A673 (cell line): ENCODE measurements around the gene DCHS1. TPM values are rescaled to one million over a fixed set of nuclear protein-coding genes. Genes with fewer than 3 reads are reported as not detected.

Source experiments
- BruUV-seq: library from RNA; stranded (reverse); fragments of 400-500 nt; replicated peaks from 2 replicates; lab custom pipeline; 2021; lab: Mats Ljungman, UMichigan
- CTCF ChIA-PET: fragments of 300-600 bp; sonication (Branson Sonifier 250); formaldehyde crosslinking; loops from one replicate; lab custom pipeline; 2022; ENCODE audit warnings: antibody characterized with exemption; lab: Charles Lee
- POLR2A ChIA-PET: fragments of 300-600 bp; sonication (Branson Sonifier 250); formaldehyde crosslinking; loops from one replicate; lab custom pipeline; 2022; ENCODE audit warnings: antibody characterized with exemption; ENCODE audit not compliant: low non-redundant PET; lab: Charles Lee
- DNase-seq: peaks from one replicate; pipeline ENCODE4 v3.0.0-alpha.2; 2015; ENCODE audit warnings: low spot score
- H3K27ac ChIP-seq: fragments of 200-600 bp; sonication (generic); 2 replicates; pipeline ENCODE4 v1.5.1; 2016; ENCODE audit warnings: mixed run types, low read depth, mild to moderate bottlenecking, mixed read lengths, antibody characterized with exemption, low read length; ENCODE audit not compliant: poor library complexity, severe bottlenecking
- H3K27me3 ChIP-seq: fragments of 200-600 bp; sonication (generic); replicated peaks from 2 replicates; pipeline ENCODE4 v1.6.1; 2017; ENCODE audit warnings: mixed run types, low read depth, mild to moderate bottlenecking, mixed read lengths, antibody characterized with exemption, low read length; ENCODE audit not compliant: insufficient read depth, poor library complexity
- H3K36me3 ChIP-seq: fragments of 200-600 bp; sonication (generic); 2 replicates; pipeline ENCODE4 v1.6.1; 2016; ENCODE audit warnings: mixed run types, mild to moderate bottlenecking, mixed read lengths, antibody characterized with exemption, low read length; ENCODE audit not compliant: insufficient read depth, poor library complexity, severe bottlenecking
- H3K4me1 ChIP-seq: fragments of 200-600 bp; sonication (generic); 2 replicates; pipeline ENCODE4 v1.6.1; 2017; ENCODE audit warnings: mixed run types, mild to moderate bottlenecking, mixed read lengths, antibody characterized with exemption, low read length; ENCODE audit not compliant: insufficient read depth, poor library complexity, severe bottlenecking
- H3K4me3 ChIP-seq: fragments of 200-600 bp; sonication (generic); 2 replicates; pipeline ENCODE4 v1.5.1; 2016; ENCODE audit warnings: low read depth, mixed run types, mild to moderate bottlenecking, mixed read lengths, low read length; ENCODE audit not compliant: poor library complexity, severe bottlenecking
- H3K9me3 ChIP-seq: fragments of 200-600 bp; sonication (generic); 2 replicates; pipeline ENCODE4 v1.6.1; 2016; ENCODE audit warnings: mixed run types, low read depth, mild to moderate bottlenecking, mixed read lengths, antibody characterized with exemption, low read length; ENCODE audit not compliant: poor library complexity, severe bottlenecking
- EZH2 ChIP-seq: fragments of 200-600 bp; sonication (generic); IDR thresholded peaks from 2 replicates; pipeline ENCODE4 v1.6.1; 2017; ENCODE audit warnings: borderline replicate concordance, low read depth, mild to moderate bottlenecking, mixed read lengths, antibody characterized with exemption, low read length; ENCODE audit not compliant: poor library complexity, severe bottlenecking
- intact Hi-C: fragments of 100-400 bp; cut with micrococcal nuclease; formaldehyde crosslinking; loops from one replicate; pipeline ENCODE4 v1.10.0; 2022; ENCODE audit not compliant: unreplicated experiment
- total RNA-seq: library from RNA; stranded (reverse); gene quantifications from 2 replicates; pipeline ENCODE4 v1.2.3, GENCODE V29; 2021
- TF ChIP-seq, protein P1 (sequence below): fragments of 300-800, 200-600 bp; sonication (generic); conservative IDR thresholded peaks from 2 replicates; pipeline ENCODE4 v1.5.1; 2017; ENCODE audit warnings: low read depth, mild to moderate bottlenecking, antibody characterized with exemption, low read length, moderate library complexity, mixed read lengths

Gene DCHS1
- total RNA-seq, 1 experiment from 2014 or later = 17.6 TPM

GRCh38 chr11:6673523-6674218, 18.1 kb upstream of the DCHS1 start:
- DNase-seq = no peak
- Histone ChIP-seq H3K36me3 (no peaks in the 10 kb centered on the region), H3K9me3 (no peaks in the 10 kb centered on the region), H3K27ac (no peak overlapping the region), H3K4me3 (no peak overlapping the region), H3K27me3 (no peaks in the 10 kb centered on the region), H3K4me1 (no peaks in the 10 kb centered on the region)
- intact Hi-C loops = no loop called here
- no TSS peak for BruUV-seq
- TF ChIP-seq EZH2 = no peak
- TF ChIP-seq, protein P1, sequence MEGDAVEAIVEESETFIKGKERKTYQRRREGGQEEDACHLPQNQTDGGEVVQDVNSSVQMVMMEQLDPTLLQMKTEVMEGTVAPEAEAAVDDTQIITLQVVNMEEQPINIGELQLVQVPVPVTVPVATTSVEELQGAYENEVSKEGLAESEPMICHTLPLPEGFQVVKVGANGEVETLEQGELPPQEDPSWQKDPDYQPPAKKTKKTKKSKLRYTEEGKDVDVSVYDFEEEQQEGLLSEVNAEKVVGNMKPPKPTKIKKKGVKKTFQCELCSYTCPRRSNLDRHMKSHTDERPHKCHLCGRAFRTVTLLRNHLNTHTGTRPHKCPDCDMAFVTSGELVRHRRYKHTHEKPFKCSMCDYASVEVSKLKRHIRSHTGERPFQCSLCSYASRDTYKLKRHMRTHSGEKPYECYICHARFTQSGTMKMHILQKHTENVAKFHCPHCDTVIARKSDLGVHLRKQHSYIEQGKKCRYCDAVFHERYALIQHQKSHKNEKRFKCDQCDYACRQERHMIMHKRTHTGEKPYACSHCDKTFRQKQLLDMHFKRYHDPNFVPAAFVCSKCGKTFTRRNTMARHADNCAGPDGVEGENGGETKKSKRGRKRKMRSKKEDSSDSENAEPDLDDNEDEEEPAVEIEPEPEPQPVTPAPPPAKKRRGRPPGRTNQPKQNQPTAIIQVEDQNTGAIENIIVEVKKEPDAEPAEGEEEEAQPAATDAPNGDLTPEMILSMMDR = no peak
- POLR2A ChIA-PET = no interaction called here
- CTCF ChIA-PET = no interaction called here

GRCh38 chr11:6671991-6672390, 16.4 kb upstream of the DCHS1 start:
- no peak overlapping the region for H3K4me3 ChIP-seq
- no peak for TF ChIP-seq EZH2
- TF ChIP-seq, protein P1 = no peak
- no peaks in the 10 kb centered on the region for H3K36me3 ChIP-seq
- H3K4me1 ChIP-seq = no peaks in the 10 kb centered on the region
- no TSS peak for BruUV-seq
- POLR2A ChIA-PET = interaction anchor here (0.6 kb wide), 1 partner anchor 146 kb away, joined by 3 read pairs; no protein-coding TSS in a partner anchor
- H3K27ac ChIP-seq = no peak overlapping the region
- CTCF ChIA-PET = no interaction called here
- no peak for DNase-seq
- no peaks in the 10 kb centered on the region for H3K9me3 ChIP-seq
- intact Hi-C loops = no loop called here
- H3K27me3 ChIP-seq = no peaks in the 10 kb centered on the region

DNA sequence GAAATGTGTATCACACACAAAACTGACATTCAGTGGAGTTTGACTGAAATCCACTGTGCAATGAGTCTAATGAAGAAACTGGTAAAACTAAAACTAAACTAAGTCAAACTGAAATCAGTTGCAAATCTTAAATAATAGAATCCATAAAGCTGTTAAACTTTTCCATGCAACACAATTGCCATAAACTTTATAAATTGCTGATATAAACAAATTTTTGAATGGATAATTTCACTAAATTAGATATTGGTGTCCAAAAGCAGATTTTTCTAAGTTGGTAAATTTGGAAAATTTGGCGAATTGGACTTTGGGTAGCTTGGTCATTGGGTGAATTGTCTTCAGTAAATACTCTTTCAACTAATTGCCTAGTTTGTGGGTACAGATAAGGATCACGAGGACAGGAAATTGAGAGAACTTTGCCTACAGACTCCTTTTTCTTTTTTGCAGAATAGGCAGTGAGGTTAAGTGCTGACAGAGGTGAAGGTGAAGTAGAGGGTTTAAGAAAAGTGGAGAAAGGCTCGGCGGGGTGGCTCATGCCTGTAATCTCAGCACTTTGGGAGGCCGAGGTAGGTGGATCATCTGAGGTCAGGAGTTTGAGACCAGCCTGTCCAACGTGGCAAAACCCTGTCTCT, 14.7 kb upstream of the DCHS1 start:
- no peaks in the 10 kb centered on the region for H3K36me3 ChIP-seq
- no TSS peak for BruUV-seq
- no peaks in the 10 kb centered on the region for H3K4me1 ChIP-seq
- H3K27ac ChIP-seq = no peak overlapping the region
- ChIA-PET POLR2A (no interaction called here), CTCF (no interaction called here)
- no peak overlapping the region for H3K4me3 ChIP-seq
- H3K27me3 ChIP-seq = no peaks in the 10 kb centered on the region
- no peaks in the 10 kb centered on the region for H3K9me3 ChIP-seq
- no peak for DNase-seq
- no peak for TF ChIP-seq EZH2
- intact Hi-C loops = no loop called here
